Retinal pigment epithelial cell (primary cell): ENCODE results near the gene PKD1L1.

ENCODE experiments used
- DNase-seq: peaks from one replicate; pipeline ENCODE4 v3.0.0-alpha.2; 2010; ENCODE audit warnings: low read depth
- H3K4me3 ChIP-seq: 2 replicates; pipeline ENCODE4 v1.5.1; 2011; ENCODE audit warnings: mild to moderate bottlenecking, low read length, control low read depth, moderate library complexity
- CTCF ChIP-seq: conservative IDR thresholded peaks from 2 replicates; pipeline ENCODE4 v1.5.1; 2011; ENCODE audit warnings: low read depth, low read length, control low read depth, inconsistent platforms

The PKD1L1 gene

GRCh38 chr7:47881256-47881655 lies 67.0 kb downstream of the PKD1L1 start:
- TF ChIP-seq CTCF, result no peak
- H3K4me3 ChIP-seq, result no peak overlapping the region
- DNase-seq, result no peak

GRCh38 chr7:47878662-47879061 lies 69.6 kb downstream of the PKD1L1 start:
- no peak for TF ChIP-seq CTCF
- DNase-seq, result no peak
- no peak overlapping the region for H3K4me3 ChIP-seq

- DNase-seq, result no peak
- TF ChIP-seq CTCF, result no peak
- no peak overlapping the region for H3K4me3 ChIP-seq
Observed at GRCh38 chr7:47877336-47877735, 70.9 kb downstream of the PKD1L1 start.

GRCh38 chr7:47875998-47876744 lies 72.1 kb downstream of the PKD1L1 start:
- no peak for TF ChIP-seq CTCF
- no peak overlapping the region for H3K4me3 ChIP-seq
- DNase-seq, result no peak

GRCh38 chr7:47875406-47875805 lies 72.9 kb downstream of the PKD1L1 start:
- no peak for TF ChIP-seq CTCF
- no peak overlapping the region for H3K4me3 ChIP-seq
- no peak for DNase-seq

GRCh38 chr7:47873762-47874161 lies 74.5 kb downstream of the PKD1L1 start:
- no peak overlapping the region for H3K4me3 ChIP-seq
- no peak for DNase-seq
- TF ChIP-seq CTCF, result no peak

GRCh38 chr7:47867286-47867685 lies 81.0 kb downstream of the PKD1L1 start:
- no peak for TF ChIP-seq CTCF
- no peak for DNase-seq
- no peak overlapping the region for H3K4me3 ChIP-seq
